Right lobe of liver (tissue), 6 donors: ENCODE measurements around the gene IQCH. TPM values are rescaled to one million over a fixed set of nuclear protein-coding genes. Genes with fewer than 3 reads are reported as not detected.
"Not testable (repeated sequence)": the region's sequence is repeated elsewhere in the genome, so short reads cannot be mapped to it uniquely, and the experiment has no call there.

Experiments used
- ATAC-seq, 4 donors: fragments of 200-7000 bp; cut with Tn5 transposase; one replicate each; pipeline ENCODE4 v1.9.1; 2020; ENCODE audit warnings: mild to moderate bottlenecking in 4 of 4, moderate library complexity in 4 of 4
- DNase-seq, 3 donors: peaks; one replicate each; pipeline ENCODE4 v3.0.0-alpha.2; 2020
- H3K27ac ChIP-seq, 3 donors: fragments of 200-600 bp; one replicate each; pipeline ENCODE4 v1.8.0; 2022
- H3K27me3 ChIP-seq, 2 donors: fragments of 200-600 bp; one replicate each; pipeline ENCODE4 v1.8.0; 2022
- H3K36me3 ChIP-seq, 4 donors: fragments of 200-600 bp; sonication (generic) in 1 of 4; one replicate each; pipeline versions ENCODE4 v1.5.1 to v1.8.0; 2017 to 2022; ENCODE audit warnings: control low read depth in 1 of 4
- H3K4me1 ChIP-seq, 4 donors: fragments of 200-600 bp; sonication (generic) in 1 of 4; one replicate each; pipeline versions ENCODE4 v1.5.1 to v1.8.0; 2017 to 2022; ENCODE audit warnings: control low read depth in 1 of 4
- H3K4me3 ChIP-seq, 3 donors: fragments of 200-600 bp; one replicate each; pipeline ENCODE4 v1.8.0; 2022
- H3K9me3 ChIP-seq, 4 donors: fragments of 200-600 bp; sonication (generic) in 1 of 4; one replicate each; pipeline versions ENCODE4 v1.5.1 to v1.8.0; 2017 to 2022; ENCODE audit warnings: control low read depth in 1 of 4
- POLR2A ChIP-seq: fragments of 450-650 bp; IDR thresholded peaks from one replicate; pipeline ENCODE4 v1.6.1; 2017; ENCODE audit warnings: antibody characterized with exemption, mild to moderate bottlenecking
- WGBS: methylation state at CpG from one replicate; pipeline ENCODE4 v1.1.6; 2018; ENCODE audit warnings: low coverage, low lambda C conversion rate; ENCODE audit not compliant: insufficient coverage; ENCODE audit errors: missing lambda C conversion rate; 5-methylcytosine and 5-hydroxymethylcytosine counted together
- intact Hi-C, 2 donors: fragments of 100-400 bp; cut with DNase I; formaldehyde crosslinking; loops; one replicate each; pipeline versions ENCODE4 v1.11.2 to v1.14.1; 2022
- total RNA-seq, 6 experiments: library from RNA; depleted of rRNA in 2 of 6; stranded (reverse); fragments of >200 nt in 2 of 6; fragmentation: NEBNext Ultra II Directional in 3 of 6; extraction: Animal tissue kit (Norgen Biotek cat#: 25700) in 3 of 6; gene quantifications; one replicate each; pipeline versions ENCODE4 v1.1.0 to v1.2.4, GENCODE V29; 2016 to 2023
- TF ChIP-seq, protein P1 (sequence below), 4 donors: fragments of 200-600 bp in 3 of 4; fragments of 450-650 bp in 1 of 4; IDR thresholded peaks; one replicate each; pipeline versions ENCODE4 v1.5.1 to v1.8.0; 2016 to 2022; ENCODE audit warnings: antibody characterized with exemption in 4 of 4, mild to moderate bottlenecking in 2 of 4
- donor health status: DM: no; HTN: yes; CAD: no.
- donor health status: DM: no; HTN: no; CAD: no.
- donor health status: DM: no; HTN: no; CAD: no.
- donor health status: DM: no; HTN: yes; CAD: no.
- donor health status: DM: no; HTN: yes; CAD: no.

The IQCH gene
- total RNA-seq, 6 experiments from 2014 or later, result 0.91 to 2.3 (median 1.4) TPM

DNA sequence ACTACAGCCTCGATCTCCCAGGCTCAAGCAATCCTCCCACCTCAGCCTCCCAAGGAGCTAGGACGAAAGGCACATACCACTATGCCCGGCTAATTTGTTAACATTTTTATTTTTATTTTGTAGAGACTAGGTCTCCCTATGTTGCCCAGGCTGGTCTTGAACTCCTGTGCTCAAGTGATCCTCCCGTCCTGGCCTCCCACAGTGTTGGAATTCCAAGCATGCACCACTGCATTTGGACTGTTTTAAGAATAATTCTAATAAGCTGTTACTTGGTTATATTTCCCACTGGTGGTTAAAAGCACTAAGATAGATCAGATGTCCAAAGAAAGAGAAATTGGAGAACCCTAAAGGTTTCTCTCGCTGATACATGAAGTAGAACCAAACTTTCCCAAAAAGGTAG lies 3.3 kb upstream of the IQCH start:
- WGBS, result 89% methylated on average over 2 of the region's 5 CpGs
- no peaks in the 10 kb centered on the region for H3K27me3 ChIP-seq
- peaks cover 0 to 18% (median 0%) of the 10 kb centered on the region in 4 donors for H3K4me1 ChIP-seq
- DNase-seq, result no peak
- no peaks in the 10 kb centered on the region for H3K9me3 ChIP-seq
- TF ChIP-seq, protein P1, sequence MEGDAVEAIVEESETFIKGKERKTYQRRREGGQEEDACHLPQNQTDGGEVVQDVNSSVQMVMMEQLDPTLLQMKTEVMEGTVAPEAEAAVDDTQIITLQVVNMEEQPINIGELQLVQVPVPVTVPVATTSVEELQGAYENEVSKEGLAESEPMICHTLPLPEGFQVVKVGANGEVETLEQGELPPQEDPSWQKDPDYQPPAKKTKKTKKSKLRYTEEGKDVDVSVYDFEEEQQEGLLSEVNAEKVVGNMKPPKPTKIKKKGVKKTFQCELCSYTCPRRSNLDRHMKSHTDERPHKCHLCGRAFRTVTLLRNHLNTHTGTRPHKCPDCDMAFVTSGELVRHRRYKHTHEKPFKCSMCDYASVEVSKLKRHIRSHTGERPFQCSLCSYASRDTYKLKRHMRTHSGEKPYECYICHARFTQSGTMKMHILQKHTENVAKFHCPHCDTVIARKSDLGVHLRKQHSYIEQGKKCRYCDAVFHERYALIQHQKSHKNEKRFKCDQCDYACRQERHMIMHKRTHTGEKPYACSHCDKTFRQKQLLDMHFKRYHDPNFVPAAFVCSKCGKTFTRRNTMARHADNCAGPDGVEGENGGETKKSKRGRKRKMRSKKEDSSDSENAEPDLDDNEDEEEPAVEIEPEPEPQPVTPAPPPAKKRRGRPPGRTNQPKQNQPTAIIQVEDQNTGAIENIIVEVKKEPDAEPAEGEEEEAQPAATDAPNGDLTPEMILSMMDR (IDR thresholded peaks at IDR 0.05), result no peak
- no peak for TF ChIP-seq POLR2A
- intact Hi-C loops, result no loop called here
- H3K27ac ChIP-seq, result no peak overlapping the region
- no peak overlapping the region for H3K4me3 ChIP-seq
- no peaks in the 10 kb centered on the region for H3K36me3 ChIP-seq
- ATAC-seq, result no peak

DNA sequence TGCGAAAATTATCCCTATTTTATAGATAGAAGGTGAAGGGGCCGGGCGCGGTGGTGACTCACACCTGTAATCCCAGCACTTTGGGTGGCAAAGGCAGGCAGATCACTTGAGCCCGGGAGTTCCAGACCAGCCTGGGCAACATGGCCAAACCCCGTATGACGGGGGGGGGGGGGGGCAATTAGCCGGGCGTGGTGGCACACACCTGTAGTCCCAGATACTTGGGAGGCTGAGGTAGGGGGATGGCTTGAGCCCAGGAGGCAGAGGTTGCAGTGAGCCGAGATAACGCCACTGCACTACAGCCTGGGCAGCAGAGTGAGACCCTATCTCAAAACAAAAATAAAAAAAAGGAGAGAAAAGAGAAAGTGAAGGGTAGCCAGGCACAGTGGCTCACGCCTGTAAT lies 1.5 kb upstream of the IQCH start:
- peaks cover 0 to 18% (median 0%) of the 10 kb centered on the region in 4 donors for H3K4me1 ChIP-seq
- ATAC-seq (no peak), DNase-seq (no peak)
- H3K27ac ChIP-seq, result no peak overlapping the region
- no peaks in the 10 kb centered on the region for H3K9me3 ChIP-seq
- intact Hi-C loops, result no loop called here
- H3K36me3 ChIP-seq, result no peaks in the 10 kb centered on the region
- no peak overlapping the region for H3K4me3 ChIP-seq
- H3K27me3 ChIP-seq, result no peaks in the 10 kb centered on the region
- TF ChIP-seq, protein P1 (IDR thresholded peaks at IDR 0.05), result no peak
- no peak for TF ChIP-seq POLR2A
- 77% methylated on average over 6 of the region's 12 CpGs for WGBS

DNA sequence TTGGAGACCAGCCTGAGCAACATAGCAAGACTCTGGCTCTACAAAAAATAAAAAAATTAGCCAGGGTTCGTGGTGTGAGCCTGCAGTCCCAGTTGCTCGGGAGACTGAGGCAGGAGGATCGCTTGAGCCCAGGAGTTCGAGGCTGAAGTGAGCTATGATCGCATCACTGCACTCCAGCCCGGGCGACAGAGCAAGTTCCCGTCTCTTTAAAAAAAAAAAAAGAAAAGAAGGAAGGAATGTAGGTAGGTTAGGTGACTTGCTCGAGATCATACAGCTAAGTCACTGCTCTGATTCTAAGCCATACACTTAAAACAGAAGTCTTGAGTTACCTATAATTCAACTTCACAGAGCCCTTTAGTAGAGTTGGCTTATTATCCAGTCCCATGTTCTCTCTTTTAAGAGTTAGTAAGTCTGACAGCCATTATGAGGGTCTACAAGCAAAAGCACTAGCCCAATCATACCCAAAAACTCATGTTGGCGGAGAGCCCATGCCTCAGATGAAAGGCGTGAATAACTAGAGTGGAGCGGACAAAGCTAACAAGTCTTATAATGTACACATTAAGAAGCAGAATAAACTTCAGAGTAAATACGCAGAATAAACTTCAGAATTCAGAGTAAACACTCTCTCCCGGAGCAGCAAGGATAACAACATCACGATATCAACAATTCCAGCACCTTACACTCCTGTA lies 893 bp upstream of the IQCH start:
- DNase-seq (no peak), ATAC-seq (no peak)
- no peaks in the 10 kb centered on the region for H3K27me3 ChIP-seq
- peak overlapping the region; percentile 26 to 59 (median 52) for H3K27ac ChIP-seq
- 38% methylated on average over 15 of the region's 15 CpGs for WGBS
- intact Hi-C loops, result no loop called here
- no peaks in the 10 kb centered on the region for H3K36me3 ChIP-seq
- peaks cover 0 to 18% (median 0%) of the 10 kb centered on the region in 4 donors for H3K4me1 ChIP-seq
- TF ChIP-seq, protein P1 (IDR thresholded peaks at IDR 0.05), result no peak
- TF ChIP-seq POLR2A, result no peak
- no peaks in the 10 kb centered on the region for H3K9me3 ChIP-seq
- peak overlapping the region; percentile 92 to 96 (median 96) for H3K4me3 ChIP-seq

DNA sequence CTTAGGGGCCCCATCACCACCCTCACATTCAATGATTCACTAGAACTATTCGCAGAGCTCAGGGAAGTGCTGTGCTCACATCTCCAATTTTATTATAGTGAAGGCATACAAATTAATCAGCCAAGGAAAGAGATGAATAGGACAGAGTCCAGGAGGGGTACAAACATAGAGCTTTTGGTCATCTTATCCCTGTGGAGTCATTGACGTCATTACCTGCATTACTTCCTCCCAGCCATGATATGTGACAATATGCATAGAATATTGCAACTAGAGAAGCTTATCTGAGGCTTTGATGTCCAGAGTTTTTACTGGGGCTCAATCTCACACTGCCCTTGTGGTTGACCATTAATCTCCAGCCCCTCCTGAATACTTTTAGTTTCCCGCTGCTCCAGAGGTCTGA lies 1.5 kb downstream of the IQCH start:
- TF ChIP-seq, protein P1 (IDR thresholded peaks at IDR 0.05), result no peak
- no peak for TF ChIP-seq POLR2A
- WGBS, result 68% methylated on average over 3 of the region's 3 CpGs
- ATAC-seq (no peak), DNase-seq (no peak)
- peaks cover 0 to 37% (median 0%) of the 10 kb centered on the region in 4 donors for H3K4me1 ChIP-seq
- H3K36me3 ChIP-seq, result no peaks in the 10 kb centered on the region
- H3K27me3 ChIP-seq, result no peaks in the 10 kb centered on the region
- H3K9me3 ChIP-seq, result no peaks in the 10 kb centered on the region
- H3K4me3 ChIP-seq, result no peak overlapping the region
- H3K27ac ChIP-seq, result no peak overlapping the region
- intact Hi-C loops, result no loop called here

DNA sequence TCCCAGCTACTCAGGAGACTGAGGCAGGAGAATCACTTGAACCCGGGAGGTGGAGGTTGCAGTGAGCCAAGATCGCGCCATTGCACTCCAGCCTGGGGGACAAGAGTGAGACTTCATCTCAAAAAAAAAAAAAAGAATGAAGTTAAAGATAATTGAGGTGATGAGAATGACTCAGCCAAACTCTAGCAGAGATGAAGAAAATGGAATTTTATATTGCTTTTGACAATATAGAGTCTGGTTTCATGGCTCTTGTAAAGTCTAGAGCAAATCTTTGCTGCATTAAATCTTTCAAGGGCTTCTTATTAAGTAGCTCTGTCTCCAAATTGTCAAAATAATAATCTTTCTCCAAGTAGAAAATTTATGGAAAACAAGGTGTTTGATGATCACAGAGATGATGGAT lies 3.8 kb downstream of the IQCH start:
- H3K27ac ChIP-seq, H3K27me3 ChIP-seq, DNase-seq, H3K9me3 ChIP-seq, H3K4me3 ChIP-seq, intact Hi-C loops, ATAC-seq, H3K36me3 ChIP-seq: not testable (repeated sequence)
- WGBS, result 90% methylated on average over 3 of the region's 3 CpGs
- H3K4me1 ChIP-seq, result peaks cover 0 to 30% (median 0%) of the 10 kb centered on the region in 4 donors
